ENCODE measurements around the gene CCS.
A peak's percentile ranks its signal among the peaks of the same experiment; 100 is the strongest.
"Not testable (repeated sequence)": the region's sequence is repeated elsewhere in the genome, so short reads cannot be mapped to it uniquely, and the experiment has no call there.

CCS gene

GRCh38 chr11:66561178-66561974 lies 31.6 kb upstream of the CCS start:
- DNase-seq (ENCODE audit: low read depth) = no peak

GRCh38 chr11:66561975-66562248 lies 31.1 kb upstream of the CCS start:
- no peak for DNase-seq (ENCODE audit: low read depth)

- DNase-seq (ENCODE audit: low read depth) = no peak
Observed at GRCh38 chr11:66562275-66562674, 30.7 kb upstream of the CCS start.

- no peak for DNase-seq (ENCODE audit: low read depth)
Observed at GRCh38 chr11:66562907-66563583, 29.9 kb upstream of the CCS start.

- DNase-seq (ENCODE audit: low read depth) = no peak
Observed at GRCh38 chr11:66563832-66564231, 29.2 kb upstream of the CCS start.

- DNase-seq (ENCODE audit: low read depth) = no peak
Observed at GRCh38 chr11:66564538-66564937, 28.4 kb upstream of the CCS start.

- DNase-seq (ENCODE audit: low read depth) = no peak
Observed at GRCh38 chr11:66564984-66565383, 28.0 kb upstream of the CCS start.

GRCh38 chr11:66566221-66566620 lies 26.8 kb upstream of the CCS start:
- no peak for DNase-seq (ENCODE audit: low read depth)

GRCh38 chr11:66567787-66568123 lies 25.2 kb upstream of the CCS start:
- no peak for DNase-seq (ENCODE audit: low read depth)

GRCh38 chr11:66568124-66568916 lies 24.7 kb upstream of the CCS start, which contains the start of gene CTSF:
TSS of gene CTSF (minus strand) at chr11:66568606. CDS start at chr11:66568486, 120 bp downstream.
- DNase-seq (ENCODE audit: low read depth) = peak; percentile 73

- no peak for DNase-seq (ENCODE audit: low read depth)
Observed at GRCh38 chr11:66569076-66569475, 23.9 kb upstream of the CCS start.

GRCh38 chr11:66570079-66570849 lies 22.7 kb upstream of the CCS start:
- DNase-seq (ENCODE audit: low read depth) = no peak

- DNase-seq (ENCODE audit: low read depth) = no peak
Observed at GRCh38 chr11:66570850-66571180, 22.2 kb upstream of the CCS start.

GRCh38 chr11:66579017-66579606 lies 13.9 kb upstream of the CCS start:
- no peak for DNase-seq (ENCODE audit: low read depth)

- DNase-seq (ENCODE audit: low read depth) = no peak
Observed at GRCh38 chr11:66580803-66581202, 12.2 kb upstream of the CCS start.

- no peak for DNase-seq (ENCODE audit: low read depth)
Observed at GRCh38 chr11:66581261-66581660, 11.7 kb upstream of the CCS start.

GRCh38 chr11:66582565-66583147 lies 10.3 kb upstream of the CCS start:
- not testable (repeated sequence) for DNase-seq (ENCODE audit: low read depth)

GRCh38 chr11:66585447-66585846 lies 7.5 kb upstream of the CCS start:
- not testable (repeated sequence) for DNase-seq (ENCODE audit: low read depth)

GRCh38 chr11:66586136-66586535 lies 6.8 kb upstream of the CCS start:
- DNase-seq (ENCODE audit: low read depth) = no peak

- DNase-seq (ENCODE audit: low read depth) = not testable (repeated sequence)
Observed at GRCh38 chr11:66589315-66589714, 3.7 kb upstream of the CCS start.

GRCh38 chr11:66589996-66590675 lies 2.8 kb upstream of the CCS start:
- DNase-seq (ENCODE audit: low read depth) = no peak

Data from HS-27A (cell line).